A673 (cell line): ENCODE results near the gene SUFU. TPM values are rescaled to one million over a fixed set of nuclear protein-coding genes. Genes with fewer than 3 reads are reported as not detected.
A peak's percentile ranks its signal among the peaks of the same experiment; 100 is the strongest.
"Not testable (repeated sequence)": the region's sequence is repeated elsewhere in the genome, so short reads cannot be mapped to it uniquely, and the experiment has no call there.

Experiments
- Bru-seq: library from RNA; stranded (reverse); fragments of 400-500 nt; gene quantifications from one replicate; lab custom pipeline; 2021; lab: Mats Ljungman, UMichigan
- BruChase-seq, 2 experiments: library from RNA; stranded (reverse); fragments of 400-500 nt; gene quantifications; one replicate each; lab custom pipeline; 2021; lab: Mats Ljungman, UMichigan
- BruUV-seq: library from RNA; stranded (reverse); fragments of 400-500 nt; replicated peaks from 2 replicates; lab custom pipeline; 2021; lab: Mats Ljungman, UMichigan
- CTCF ChIA-PET: fragments of 300-600 bp; sonication (Branson Sonifier 250); formaldehyde crosslinking; loops from one replicate; lab custom pipeline; 2022; ENCODE audit warnings: antibody characterized with exemption; lab: Charles Lee
- POLR2A ChIA-PET: fragments of 300-600 bp; sonication (Branson Sonifier 250); formaldehyde crosslinking; loops from one replicate; lab custom pipeline; 2022; ENCODE audit warnings: antibody characterized with exemption; ENCODE audit not compliant: low non-redundant PET; lab: Charles Lee
- DNase-seq: peaks from one replicate; pipeline ENCODE4 v3.0.0-alpha.2; 2015; ENCODE audit warnings: low spot score
- H3K27ac ChIP-seq: fragments of 200-600 bp; sonication (generic); 2 replicates; pipeline ENCODE4 v1.5.1; 2016; ENCODE audit warnings: mixed run types, low read depth, mild to moderate bottlenecking, mixed read lengths, antibody characterized with exemption, low read length; ENCODE audit not compliant: poor library complexity, severe bottlenecking
- H3K27me3 ChIP-seq: fragments of 200-600 bp; sonication (generic); replicated peaks from 2 replicates; pipeline ENCODE4 v1.6.1; 2017; ENCODE audit warnings: mixed run types, low read depth, mild to moderate bottlenecking, mixed read lengths, antibody characterized with exemption, low read length; ENCODE audit not compliant: insufficient read depth, poor library complexity
- H3K36me3 ChIP-seq: fragments of 200-600 bp; sonication (generic); 2 replicates; pipeline ENCODE4 v1.6.1; 2016; ENCODE audit warnings: mixed run types, mild to moderate bottlenecking, mixed read lengths, antibody characterized with exemption, low read length; ENCODE audit not compliant: insufficient read depth, poor library complexity, severe bottlenecking
- H3K4me1 ChIP-seq: fragments of 200-600 bp; sonication (generic); 2 replicates; pipeline ENCODE4 v1.6.1; 2017; ENCODE audit warnings: mixed run types, mild to moderate bottlenecking, mixed read lengths, antibody characterized with exemption, low read length; ENCODE audit not compliant: insufficient read depth, poor library complexity, severe bottlenecking
- H3K4me3 ChIP-seq: fragments of 200-600 bp; sonication (generic); 2 replicates; pipeline ENCODE4 v1.5.1; 2016; ENCODE audit warnings: low read depth, mixed run types, mild to moderate bottlenecking, mixed read lengths, low read length; ENCODE audit not compliant: poor library complexity, severe bottlenecking
- H3K9me3 ChIP-seq: fragments of 200-600 bp; sonication (generic); 2 replicates; pipeline ENCODE4 v1.6.1; 2016; ENCODE audit warnings: mixed run types, low read depth, mild to moderate bottlenecking, mixed read lengths, antibody characterized with exemption, low read length; ENCODE audit not compliant: poor library complexity, severe bottlenecking
- EZH2 ChIP-seq: fragments of 200-600 bp; sonication (generic); IDR thresholded peaks from 2 replicates; pipeline ENCODE4 v1.6.1; 2017; ENCODE audit warnings: borderline replicate concordance, low read depth, mild to moderate bottlenecking, mixed read lengths, antibody characterized with exemption, low read length; ENCODE audit not compliant: poor library complexity, severe bottlenecking
- intact Hi-C: fragments of 100-400 bp; cut with micrococcal nuclease; formaldehyde crosslinking; loops from one replicate; pipeline ENCODE4 v1.10.0; 2022; ENCODE audit not compliant: unreplicated experiment
- long read RNA-seq: library from polyadenylated mRNA; stranded (forward); transcript quantifications from one replicate; pipeline ENCODE4 v2.0.0, GENCODE V29; 2022
- total RNA-seq: library from RNA; stranded (reverse); gene quantifications from 2 replicates; pipeline ENCODE4 v1.2.3, GENCODE V29; 2021
- TF ChIP-seq, protein P1 (sequence below): fragments of 300-800, 200-600 bp; sonication (generic); conservative IDR thresholded peaks from 2 replicates; pipeline ENCODE4 v1.5.1; 2017; ENCODE audit warnings: low read depth, mild to moderate bottlenecking, antibody characterized with exemption, low read length, moderate library complexity, mixed read lengths

SUFU gene
- total RNA-seq (20.5 and 23.3 TPM in 2 replicates), Bru-seq, nascent RNA (percentile 67 among the genes with signal in this experiment), BruChase-seq, experiment 1, labeled RNA remaining after a 2-hour chase (percentile 68 among the genes with signal in this experiment), BruChase-seq, experiment 2, labeled RNA remaining after a 6-hour chase (percentile 69 among the genes with signal in this experiment)
- long read RNA-seq, full-length matches to known transcripts: 4 of 19 reads
- long read RNA-seq, partial matches to known transcripts: 1 of 19 reads
- long read RNA-seq, other reads (novel, unspliced or antisense): 14 of 19 reads

GRCh38 chr10:102503264-102504178, at the start of gene SUFU:
Gene SUFU, plus strand, starts transcription at chr10:102503972. Its CDS starts 181 bp downstream, at chr10:102504153.
- Histone ChIP-seq H3K4me1 (peaks cover 12% of the 10 kb centered on the region), H3K9me3 (no peaks in the 10 kb centered on the region), H3K36me3 (peaks cover 4% of the 10 kb centered on the region), H3K27ac (peak within 1 kb of the TSS; percentile 87), H3K4me3 (peak within 1 kb of the TSS; percentile 89), H3K27me3 (no peaks in the 10 kb centered on the region)
- DNase-seq: peak; percentile 99
- ChIA-PET POLR2A (interaction anchor here (0.6 to 1.0 kb wide), 2 partner anchors 71 to 211 kb away, joined by 3 to 4 read pairs; partner anchors contain the start of genes ARL3, CUEDC2 and SFXN2), CTCF (interaction anchor here (0.6 to 3.4 kb wide), 4 partner anchors 42 to 140 kb away, joined by 3 to 29 read pairs (median 8); partner anchors contain the start of gene TRIM8)
- intact Hi-C loops: loop anchor here (1.0 to 5.0 kb wide), 4 partner anchors 81 to 351 kb away; partner anchors contain the start of genes ARL3, NOLC1 and SFXN2
- BruUV-seq: no TSS peak
- TF ChIP-seq, protein P1, sequence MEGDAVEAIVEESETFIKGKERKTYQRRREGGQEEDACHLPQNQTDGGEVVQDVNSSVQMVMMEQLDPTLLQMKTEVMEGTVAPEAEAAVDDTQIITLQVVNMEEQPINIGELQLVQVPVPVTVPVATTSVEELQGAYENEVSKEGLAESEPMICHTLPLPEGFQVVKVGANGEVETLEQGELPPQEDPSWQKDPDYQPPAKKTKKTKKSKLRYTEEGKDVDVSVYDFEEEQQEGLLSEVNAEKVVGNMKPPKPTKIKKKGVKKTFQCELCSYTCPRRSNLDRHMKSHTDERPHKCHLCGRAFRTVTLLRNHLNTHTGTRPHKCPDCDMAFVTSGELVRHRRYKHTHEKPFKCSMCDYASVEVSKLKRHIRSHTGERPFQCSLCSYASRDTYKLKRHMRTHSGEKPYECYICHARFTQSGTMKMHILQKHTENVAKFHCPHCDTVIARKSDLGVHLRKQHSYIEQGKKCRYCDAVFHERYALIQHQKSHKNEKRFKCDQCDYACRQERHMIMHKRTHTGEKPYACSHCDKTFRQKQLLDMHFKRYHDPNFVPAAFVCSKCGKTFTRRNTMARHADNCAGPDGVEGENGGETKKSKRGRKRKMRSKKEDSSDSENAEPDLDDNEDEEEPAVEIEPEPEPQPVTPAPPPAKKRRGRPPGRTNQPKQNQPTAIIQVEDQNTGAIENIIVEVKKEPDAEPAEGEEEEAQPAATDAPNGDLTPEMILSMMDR: peak; percentile 89
- no peak for TF ChIP-seq EZH2

- BruUV-seq, H3K9me3 ChIP-seq, CTCF ChIA-PET, H3K4me3 ChIP-seq, intact Hi-C loops, H3K4me1 ChIP-seq, POLR2A ChIA-PET, DNase-seq, H3K27me3 ChIP-seq: not testable (repeated sequence)
- peak overlapping the region; percentile 60 for H3K27ac ChIP-seq
- H3K36me3 ChIP-seq: peaks cover 15% of the 10 kb centered on the region
Observed at GRCh38 chr10:102454662-102455487, 48.9 kb upstream of the SUFU start.

DNA sequence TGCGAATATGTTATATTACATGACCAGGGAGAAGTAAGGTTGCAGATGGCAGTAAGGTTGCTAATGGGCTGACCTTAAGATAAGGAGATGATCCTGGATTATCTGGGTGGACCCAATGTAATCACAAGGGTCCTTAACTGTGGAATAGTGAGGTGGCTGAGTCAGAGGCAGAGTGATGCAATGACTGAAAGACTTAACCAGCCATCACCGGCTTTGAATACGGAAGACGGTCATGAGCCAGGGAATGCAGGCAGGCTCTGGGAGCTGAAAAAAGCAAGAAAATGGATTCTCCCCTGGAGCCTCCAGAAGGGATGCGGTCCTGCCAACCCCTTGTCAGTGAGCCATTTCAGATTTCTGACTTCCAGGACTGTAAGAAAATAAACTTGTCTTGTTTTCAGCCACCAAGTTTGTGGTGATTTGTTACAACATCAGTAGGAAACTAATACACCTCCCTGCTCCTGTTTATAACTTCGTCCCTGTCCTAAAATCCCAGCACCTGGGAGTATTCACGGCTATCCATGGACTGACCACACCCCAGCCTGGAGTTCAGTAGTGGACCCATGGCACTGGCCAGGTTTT, 47.8 kb upstream of the SUFU start:
- TF ChIP-seq, protein P1: no peak
- no peak for TF ChIP-seq EZH2
- Histone ChIP-seq H3K27ac (peak overlapping the region; percentile 60), H3K9me3 (no peaks in the 10 kb centered on the region), H3K36me3 (peaks cover 15% of the 10 kb centered on the region), H3K4me3 (no peak overlapping the region), H3K27me3 (no peaks in the 10 kb centered on the region), H3K4me1 (peaks cover 6% of the 10 kb centered on the region)
- peak; percentile 49 for DNase-seq
- ChIA-PET POLR2A (no interaction called here), CTCF (no interaction called here)
- intact Hi-C loops: no loop called here
- BruUV-seq: no TSS peak
